H1 (cell line): ENCODE data around the gene RPL14. TPM values are rescaled to one million over a fixed set of nuclear protein-coding genes. Genes with fewer than 3 reads are reported as not detected.

Experiments
- CTCF ChIA-PET: fragments of 300-600 bp; sonication (Branson Sonifier 250); formaldehyde crosslinking; loops from one replicate; lab custom pipeline; 2021; ENCODE audit not compliant: partially characterized antibody; lab: Charles Lee
- POLR2A ChIA-PET: fragments of 300-600 bp; sonication (Branson Sonifier 250); formaldehyde crosslinking; loops from one replicate; lab custom pipeline; 2021; ENCODE audit warnings: inconsistent platforms; ENCODE audit not compliant: partially characterized antibody; lab: Charles Lee
- DNase-seq, 2 experiments: peaks; one replicate each; pipeline versions ENCODE4 v3.0.0 to v3.0.0-alpha.2; 2010 to 2022; ENCODE audit warnings: low spot score in 2 of 2, low read depth in 1 of 2, mixed read lengths in 1 of 2
- FAIRE-seq: peaks from 2 replicates; lab custom pipeline; 2011; peaks lifted over from hg19 to GRCh38; lab: Jason Lieb, UNC
- H2AFZ ChIP-seq: 2 replicates; pipeline ENCODE4 v1.8.1; 2012; ENCODE audit warnings: low read length, inconsistent platforms
- H2AK5ac ChIP-seq: 2 replicates; pipeline ENCODE4 v1.6.1; 2013; ENCODE audit warnings: low read depth, low read length
- H2BK120ac ChIP-seq: replicated peaks from 2 replicates; pipeline ENCODE3; 2013; ENCODE audit warnings: low read depth, low read length, inconsistent platforms
- H2BK12ac ChIP-seq: 2 replicates; pipeline ENCODE4 v1.6.1; 2013; ENCODE audit warnings: low read depth, low read length
- H2BK15ac ChIP-seq: 2 replicates; pipeline ENCODE4 v1.6.1; 2013; ENCODE audit warnings: low read length
- H2BK20ac ChIP-seq: 2 replicates; pipeline ENCODE4 v1.6.1; 2013; ENCODE audit warnings: low read length
- H2BK5ac ChIP-seq: 2 replicates; pipeline ENCODE4 v1.6.1; 2013; ENCODE audit warnings: low read depth, low read length
- H3K14ac ChIP-seq: 2 replicates; pipeline ENCODE4 v1.6.1; 2013; ENCODE audit warnings: inconsistent platforms; ENCODE audit not compliant: insufficient read length
- H3K18ac ChIP-seq: 2 replicates; pipeline ENCODE4 v1.6.1; 2013; ENCODE audit warnings: low read length; ENCODE audit errors: extremely low read depth
- H3K23ac ChIP-seq: 2 replicates; pipeline ENCODE4 v1.6.1; 2013; ENCODE audit warnings: inconsistent platforms; ENCODE audit not compliant: insufficient read length
- H3K23me2 ChIP-seq: 2 replicates; pipeline ENCODE4 v1.6.1; 2013; ENCODE audit warnings: low read depth, low read length
- H3K27ac ChIP-seq: 2 replicates; pipeline ENCODE4 v1.6.1; 2011; ENCODE audit warnings: low read depth, low read length, inconsistent platforms
- H3K27me3 ChIP-seq, 4 experiments: replicated peaks in 1 of 4; 1 replicate in 1 of 4; 2 replicates in 3 of 4; pipeline versions ENCODE4 v1.6.1 to v1.8.1; 2011 to 2013; ENCODE audit warnings: low read length in 3 of 4, mild to moderate bottlenecking in 3 of 4, inconsistent platforms in 2 of 4, mixed read lengths in 2 of 4, moderate library complexity in 1 of 4; ENCODE audit not compliant: control insufficient read depth in 3 of 4, insufficient read depth in 3 of 4; ENCODE audit errors: extremely low read depth in 1 of 4
- H3K36me3 ChIP-seq, 4 experiments: 2 replicates each; pipeline versions ENCODE4 v1.6.1 to v1.8.1; 2011 to 2013; ENCODE audit warnings: mild to moderate bottlenecking in 4 of 4, low read length in 3 of 4, moderate library complexity in 2 of 4, control low read depth in 1 of 4, inconsistent platforms in 1 of 4; ENCODE audit not compliant: insufficient read depth in 4 of 4, control insufficient read depth in 2 of 4
- H3K4ac ChIP-seq: replicated peaks from 2 replicates; pipeline ENCODE3; 2013; ENCODE audit warnings: low read length, low read depth, mixed read lengths, inconsistent platforms; ENCODE audit not compliant: insufficient read length
- H3K4me1 ChIP-seq, 4 experiments: replicated peaks in 1 of 4; 1 replicate in 1 of 4; 2 replicates in 3 of 4; pipeline versions ENCODE4 v1.6.1 to v1.8.1; 2011 to 2013; ENCODE audit warnings: low read length in 3 of 4, inconsistent platforms in 2 of 4, mixed read lengths in 1 of 4; ENCODE audit not compliant: insufficient read depth in 4 of 4, control insufficient read depth in 3 of 4
- H3K4me2 ChIP-seq, 2 experiments: 2 replicates each; pipeline versions ENCODE4 v1.6.1 to v1.8.1; 2011 to 2013; ENCODE audit warnings: low read depth in 2 of 2, low read length in 2 of 2, control low read depth in 1 of 2, inconsistent platforms in 1 of 2, mild to moderate bottlenecking in 1 of 2; ENCODE audit not compliant: insufficient read depth in 1 of 2
- H3K4me3 ChIP-seq, 4 experiments: fragments of 200-600, 300-600 bp in 1 of 4; sonication (generic), shearing (Covaris generic), sonication (Bioruptor Twin) in 1 of 4; 2 replicates each; pipeline versions ENCODE4 v1.5.1 to v1.8.1; 2011 to 2016; ENCODE audit warnings: low read length in 4 of 4, low read depth in 3 of 4, control low read depth in 2 of 4, inconsistent platforms in 2 of 4, mild to moderate bottlenecking in 2 of 4, mixed read lengths in 1 of 4, moderate library complexity in 1 of 4; ENCODE audit not compliant: insufficient read depth in 2 of 4; ENCODE audit errors: extremely low read depth in 1 of 4
- H3K56ac ChIP-seq: replicated peaks from 2 replicates; pipeline ENCODE3; 2013; ENCODE audit warnings: low read depth, mild to moderate bottlenecking, mixed read lengths, low read length, inconsistent platforms; ENCODE audit not compliant: insufficient read length
- H3K79me1 ChIP-seq: 2 replicates; pipeline ENCODE4 v1.6.1; 2013; ENCODE audit warnings: low read depth, low read length, control low read depth
- H3K79me2 ChIP-seq, 2 experiments: 2 replicates each; pipeline versions ENCODE4 v1.6.1 to v1.8.1; 2012 to 2013; ENCODE audit warnings: low read length in 2 of 2, mild to moderate bottlenecking in 2 of 2, inconsistent platforms in 1 of 2; ENCODE audit not compliant: insufficient read depth in 2 of 2, control insufficient read depth in 1 of 2
- H3K9ac ChIP-seq, 4 experiments: replicated peaks in 1 of 4; 1 replicate in 1 of 4; 2 replicates in 3 of 4; pipeline versions ENCODE4 v1.6.1 to v1.8.1; 2011 to 2013; ENCODE audit warnings: low read depth in 3 of 4, low read length in 3 of 4, control low read depth in 2 of 4, mild to moderate bottlenecking in 2 of 4, moderate library complexity in 2 of 4, inconsistent platforms in 1 of 4; ENCODE audit errors: extremely low read depth in 1 of 4
- H3K9me3 ChIP-seq, 2 experiments: 2 replicates each; pipeline versions ENCODE4 v1.6.1 to v1.8.1; 2012 to 2013; ENCODE audit warnings: mild to moderate bottlenecking in 2 of 2, moderate library complexity in 2 of 2, control low read depth in 1 of 2, inconsistent platforms in 1 of 2, low read depth in 1 of 2, low read length in 1 of 2, mixed read lengths in 1 of 2; ENCODE audit not compliant: insufficient read depth in 2 of 2
- H4K20me1 ChIP-seq, 2 experiments: replicated peaks in 1 of 2; 2 replicates each; pipeline versions ENCODE3 to v1.8.1; 2011 to 2013; ENCODE audit warnings: inconsistent platforms in 2 of 2, low read length in 2 of 2, mild to moderate bottlenecking in 1 of 2; ENCODE audit not compliant: insufficient read depth in 2 of 2, control insufficient read depth in 1 of 2
- H4K5ac ChIP-seq: 2 replicates; pipeline ENCODE4 v1.6.1; 2013; ENCODE audit warnings: low read length, low read depth, mixed read lengths, inconsistent platforms; ENCODE audit not compliant: insufficient read length
- H4K8ac ChIP-seq: 2 replicates; pipeline ENCODE4 v1.8.0; 2013; ENCODE audit warnings: mild to moderate bottlenecking, moderate library complexity, low read length, inconsistent platforms; ENCODE audit not compliant: insufficient read depth; ENCODE audit errors: extremely low read depth
- H4K91ac ChIP-seq: replicated peaks from 2 replicates; pipeline ENCODE3; 2013; ENCODE audit warnings: low read length, mixed read lengths, inconsistent platforms; ENCODE audit not compliant: insufficient read length
- EZH2 ChIP-seq: fragments of 200-600 bp; sonication (generic); IDR thresholded peaks from 2 replicates; pipeline ENCODE4 v1.7.1; 2012; ENCODE audit warnings: low read depth, mild to moderate bottlenecking, moderate library complexity, low read length, inconsistent platforms; ENCODE audit not compliant: severe bottlenecking
- SIN3A ChIP-seq, 2 experiments: IDR thresholded peaks in 1 of 2; conservative IDR thresholded peaks in 1 of 2; 2 replicates each; pipeline ENCODE4 v1.6.1; 2011 to 2012; ENCODE audit warnings: low read length in 2 of 2, improper control_type of control experiment in 1 of 2, low read depth in 1 of 2, mild to moderate bottlenecking in 1 of 2
- SRF ChIP-seq: IDR thresholded peaks from 2 replicates; pipeline ENCODE4 v1.6.1; 2011; ENCODE audit warnings: mild to moderate bottlenecking, low read depth, low read length, moderate library complexity
- SUZ12 ChIP-seq: fragments of 200-600 bp; sonication (generic); IDR thresholded peaks from 2 replicates; pipeline ENCODE4 v1.6.1; 2012; ENCODE audit warnings: mild to moderate bottlenecking, inconsistent platforms, low read length, moderate library complexity, mixed read lengths
- TAF1 ChIP-seq: IDR thresholded peaks from 2 replicates; pipeline ENCODE4 v1.6.1; 2011; ENCODE audit warnings: mild to moderate bottlenecking, low read depth, low read length
- ZNF274 ChIP-seq: IDR thresholded peaks from 2 replicates; pipeline ENCODE4 v1.7.0; 2012; ENCODE audit warnings: low read length, borderline replicate concordance; ENCODE audit errors: extremely low read depth
- WGBS, 2 experiments: shearing (Covaris generic) in 1 of 2; methylation state at CpG; one replicate each; pipeline versions ENCODE4 v1.1.6 to v1.1.7; 2013 to 2015; ENCODE audit warnings: low lambda C conversion rate in 2 of 2, mixed read lengths in 2 of 2, inconsistent platforms in 1 of 2, low coverage in 1 of 2, missing lambda C conversion rate in 1 of 2; ENCODE audit not compliant: insufficient replicate concordance in 2 of 2, insufficient coverage in 1 of 2, insufficient read length in 1 of 2; ENCODE audit errors: extremely low coverage in 1 of 2, missing lambda C conversion rate in 1 of 2; 5-methylcytosine and 5-hydroxymethylcytosine counted together
- polyA plus RNA-seq, 7 experiments: library from polyadenylated mRNA; depleted of rRNA in 3 of 7; stranded (reverse) in 5 of 7; unstranded in 2 of 7; fragments of >200 nt in 5 of 7; fragments of 200-250 nt in 2 of 7; gene quantifications; 1 replicate in 5 of 7; 2 replicates in 1 of 7; 4 replicates in 1 of 7; pipeline versions ENCODE4 v1.2.1 to v1.2.3, GENCODE V29; 2011 to 2013; ENCODE audit warnings: missing spikeins in 2 of 7, mixed read lengths in 2 of 7
- total RNA-seq: library from RNA; stranded (reverse); fragmentation: NEBNext Ultra II Directional; extraction: Animal tissue kit (Norgen Biotek cat#: 25700); gene quantifications from 2 replicates; pipeline ENCODE4 v1.2.1, GENCODE V29; 2021

RPL14 gene
- total and polyA plus RNA-seq, 2 of the 8 experiments (the other 6 are each of a cell fraction or from before 2014, with no cell fraction given) = 1,192 to 2,341 TPM

DNA sequence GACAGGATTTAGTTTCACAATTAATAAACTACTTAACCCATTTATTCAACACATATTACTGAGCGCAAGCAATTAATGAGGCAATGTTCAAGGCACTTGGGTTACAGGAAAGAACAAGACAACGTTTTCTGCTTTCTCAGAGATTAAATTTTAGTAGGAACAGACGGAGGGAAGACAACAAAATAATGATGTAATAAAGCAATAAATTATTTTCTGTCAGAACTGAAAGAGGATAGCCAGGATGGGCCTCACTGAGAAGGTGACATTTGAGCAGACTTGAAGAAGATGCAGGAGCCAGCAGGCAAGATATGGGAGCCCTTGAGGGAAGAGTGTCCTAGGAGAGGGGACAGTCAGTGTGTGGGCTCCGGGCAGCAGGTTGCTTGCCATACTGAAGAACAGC is 11.3 kb upstream of the RPL14 start:
- no peak overlapping the region for H3K18ac ChIP-seq

More for the DNA sequence above, 11.3 kb upstream of the RPL14 start:
- no peak overlapping the region for H4K8ac ChIP-seq
- no peaks in the 10 kb centered on the region for H3K79me1 ChIP-seq
- no peak overlapping the region for H3K14ac ChIP-seq
- POLR2A ChIA-PET = interaction anchor here (1.2 to 3.3 kb wide), 3 partner anchors 12 to 18 kb away, joined by 5 to 16 read pairs (median 7); partner anchors contain the start of gene RPL14
- no peak overlapping the region for H3K4ac ChIP-seq
- H4K5ac ChIP-seq = no peak overlapping the region
- no peak overlapping the region for H2BK120ac ChIP-seq
- H3K9me3 ChIP-seq = no peaks in the 10 kb centered on the region
- 65% methylated on average over 4 of the region's 4 CpGs; no CpG with 5 or more reads in 1 of the 2 experiments for WGBS, 2 experiments
- H3K23ac ChIP-seq = no peak overlapping the region
- no peak overlapping the region for H2BK15ac ChIP-seq
- H3K23me2 ChIP-seq = no peaks in the 10 kb centered on the region
- no peak overlapping the region for H3K9ac ChIP-seq
- H4K20me1 ChIP-seq = no peaks in the 10 kb centered on the region
- H3K36me3 ChIP-seq = no peaks in the 10 kb centered on the region
- no peak overlapping the region for H3K56ac ChIP-seq
- no peak overlapping the region for H2AFZ ChIP-seq
- H2BK12ac ChIP-seq = no peak overlapping the region
- H3K27ac ChIP-seq = no peak overlapping the region
- H2BK20ac ChIP-seq = no peak overlapping the region
- H3K27me3 ChIP-seq = no peaks in the 10 kb centered on the region
- no peak overlapping the region for H2AK5ac ChIP-seq
- no peak overlapping the region for H2BK5ac ChIP-seq
- no peak for TF ChIP-seq SRF
- TF ChIP-seq EZH2 = no peak
- no peak for TF ChIP-seq SUZ12
- TF ChIP-seq TAF1 = no peak
- no peak for TF ChIP-seq ZNF274
- no peak for TF ChIP-seq SIN3A (conservative IDR thresholded peaks at IDR 0.05 in 1 of 2, IDR thresholded peaks at IDR 0.05 in 1 of 2; ENCODE audit: low read depth in 1 of 2, low read length in 2 of 2)
- no peak overlapping the region for H3K4me2 ChIP-seq
- FAIRE-seq (no peak), DNase-seq (no peak)
- no peak overlapping the region for H4K91ac ChIP-seq
- CTCF ChIA-PET = no interaction called here
- no peaks in the 10 kb centered on the region for H3K79me2 ChIP-seq
- no peak overlapping the region for H3K4me3 ChIP-seq
- H3K4me1 ChIP-seq = no peaks in the 10 kb centered on the region
